Measurements from ENCODE around the gene ADCY5.

The ADCY5 gene

DNA sequence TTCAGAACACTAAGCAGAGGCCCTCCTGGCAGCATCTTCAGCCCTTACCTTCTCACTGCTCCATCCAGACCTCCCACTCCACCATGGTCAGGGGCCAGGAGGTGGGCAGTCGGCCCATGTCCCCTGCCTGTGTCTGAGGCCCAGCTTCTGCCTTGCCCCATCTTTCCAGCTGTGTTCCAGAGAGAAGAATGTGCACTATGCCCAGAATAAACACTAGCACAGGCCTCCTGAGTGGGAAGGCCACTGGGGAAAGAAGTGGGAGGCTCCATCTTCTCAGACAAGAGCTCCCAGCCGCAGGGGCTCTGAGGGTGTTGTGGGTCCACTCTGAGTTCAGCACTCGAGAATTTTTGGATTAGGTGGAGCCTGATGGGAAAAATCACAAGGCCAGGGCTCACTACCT, 44.5 kb downstream of the ADCY5 start:
- DNase-seq = no peak

DNA sequence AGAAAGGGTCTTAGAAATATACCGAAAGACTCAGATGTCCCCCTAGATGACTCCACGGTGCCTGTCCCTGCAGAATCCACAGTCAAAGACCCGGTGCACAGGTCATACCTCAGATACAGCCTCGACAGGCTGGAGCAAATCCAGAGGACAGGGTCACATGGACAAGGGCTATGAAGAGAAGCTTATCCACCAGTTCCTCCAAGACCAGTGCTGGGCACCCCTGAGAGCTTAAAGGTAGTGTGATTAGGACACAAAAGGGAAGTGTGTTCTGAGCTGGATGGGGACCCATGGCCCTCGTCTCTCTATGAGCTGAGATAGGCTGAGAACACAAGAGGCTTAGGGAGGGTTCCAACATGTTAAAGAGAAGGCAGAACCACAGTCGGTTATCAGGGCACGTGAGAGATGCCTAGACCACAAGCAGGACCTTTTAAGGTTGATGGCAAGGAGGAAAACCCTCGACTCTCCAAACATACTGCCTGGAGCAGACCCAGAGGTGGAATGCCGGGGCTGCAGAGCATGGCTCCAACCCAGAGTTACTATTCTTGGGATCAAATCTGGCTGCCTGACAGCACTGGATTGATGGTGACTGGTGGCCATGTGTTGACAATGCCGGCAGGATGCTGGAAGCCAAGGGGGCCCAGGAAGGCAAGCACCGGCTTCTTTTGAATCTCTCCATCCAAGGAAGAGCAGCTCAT, 46.9 kb downstream of the ADCY5 start:
- DNase-seq = no peak

DNA sequence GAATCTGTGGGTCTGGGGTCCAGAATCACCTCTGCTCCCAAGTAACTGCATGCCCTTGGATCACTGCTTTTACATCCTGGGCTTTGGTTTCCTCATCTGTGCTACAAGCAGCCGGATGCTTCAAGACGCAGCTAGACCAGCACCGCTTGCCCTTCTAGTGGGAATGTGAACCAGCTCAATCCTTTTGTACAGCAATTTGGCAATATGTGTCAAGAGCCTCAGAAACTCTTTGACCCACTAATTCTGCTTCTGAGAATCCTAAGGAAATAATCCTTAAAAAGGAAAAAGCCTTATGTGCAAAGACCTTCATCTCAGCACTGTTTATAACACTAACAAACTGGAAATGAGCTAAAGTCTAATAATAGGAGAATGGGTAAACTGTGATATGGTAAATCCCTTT, 48.7 kb downstream of the ADCY5 start:
- DNase-seq = no peak

DNA sequence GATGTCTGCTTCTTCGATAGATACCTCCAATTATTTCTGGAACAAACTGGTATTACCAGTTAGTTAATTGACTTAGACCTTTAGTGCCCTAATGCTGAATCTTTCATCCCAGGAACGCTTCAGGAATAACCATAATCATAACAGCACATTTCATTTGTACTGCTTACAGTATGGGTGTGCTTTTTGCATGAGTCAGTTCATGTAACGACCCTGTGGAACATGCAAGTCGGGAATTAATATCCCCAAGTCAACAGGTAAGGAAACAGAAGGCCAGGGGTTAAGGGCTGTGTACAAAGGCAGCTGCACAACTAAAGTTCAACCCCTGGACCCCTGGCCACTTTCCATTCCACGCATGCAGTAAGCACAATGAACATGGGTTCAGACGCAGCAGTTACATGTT, 49.2 kb downstream of the ADCY5 start:
- DNase-seq = no peak

DNA sequence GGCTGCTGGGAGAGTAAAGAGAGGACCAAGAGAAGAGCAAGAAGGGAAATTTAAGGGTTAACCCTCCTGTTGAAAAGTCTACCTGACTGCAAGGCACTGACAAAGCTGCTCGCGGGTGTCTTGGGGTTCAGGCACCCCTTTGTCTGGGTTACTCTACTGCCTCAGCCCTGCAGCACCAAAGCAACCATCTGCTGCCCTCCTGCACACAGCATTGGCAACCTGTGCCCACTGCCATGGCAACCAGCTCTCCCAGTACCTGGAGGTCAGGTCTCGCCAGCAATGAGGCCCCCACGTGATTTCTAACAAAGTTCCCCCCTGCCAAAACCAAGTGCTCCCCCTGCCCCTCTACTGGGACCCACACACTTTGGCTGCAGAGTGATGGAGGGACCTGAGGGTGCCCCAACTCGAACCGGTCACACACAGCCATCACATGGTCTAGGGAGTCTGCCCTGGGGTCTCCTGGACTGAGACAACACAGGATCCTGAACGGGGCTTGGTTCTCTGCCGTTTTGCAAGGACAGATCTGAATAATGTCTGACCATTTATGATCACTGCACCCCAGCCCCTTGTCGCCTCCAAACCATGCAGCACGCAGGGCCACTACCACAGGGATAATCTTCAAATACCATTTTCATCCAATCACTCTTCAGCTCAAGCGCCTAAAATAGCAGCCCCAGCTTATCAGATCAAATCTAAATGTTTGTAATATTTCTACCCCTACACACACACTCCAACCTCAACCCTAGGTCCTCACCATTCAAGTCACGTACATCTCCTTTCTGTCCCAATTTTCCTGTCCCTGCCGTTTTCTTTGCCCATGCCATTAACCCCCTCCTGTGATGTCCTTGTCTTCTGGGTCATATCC, 50.7 kb downstream of the ADCY5 start:
- DNase-seq = no peak

DNA sequence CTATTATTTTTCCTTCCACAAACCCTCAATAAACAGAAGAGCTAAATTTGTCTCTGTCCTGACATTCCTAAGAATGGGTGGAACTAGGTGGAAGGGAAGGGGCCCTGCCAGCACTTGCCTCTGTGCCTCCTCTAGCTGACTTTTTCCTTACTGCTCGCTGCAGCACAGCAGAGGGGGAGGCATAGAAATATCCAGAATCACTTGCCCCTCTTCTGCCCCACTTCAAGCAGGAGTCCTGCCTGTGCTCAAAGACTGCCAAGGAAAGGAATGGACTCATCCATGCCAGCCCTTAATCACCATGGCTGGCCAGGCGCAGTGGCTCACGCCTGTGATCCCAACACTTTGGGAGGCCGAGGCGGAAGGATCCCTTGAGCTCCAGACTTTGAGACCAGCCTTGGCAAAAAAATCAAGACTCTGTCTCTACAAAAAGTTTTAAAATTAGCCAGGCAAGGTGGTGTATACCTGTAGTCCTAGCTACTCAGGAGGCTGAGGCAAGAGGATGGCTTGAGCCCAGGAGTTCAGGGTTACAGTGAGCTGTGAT, 51.8 kb downstream of the ADCY5 start:
- no peak for DNase-seq

DNA sequence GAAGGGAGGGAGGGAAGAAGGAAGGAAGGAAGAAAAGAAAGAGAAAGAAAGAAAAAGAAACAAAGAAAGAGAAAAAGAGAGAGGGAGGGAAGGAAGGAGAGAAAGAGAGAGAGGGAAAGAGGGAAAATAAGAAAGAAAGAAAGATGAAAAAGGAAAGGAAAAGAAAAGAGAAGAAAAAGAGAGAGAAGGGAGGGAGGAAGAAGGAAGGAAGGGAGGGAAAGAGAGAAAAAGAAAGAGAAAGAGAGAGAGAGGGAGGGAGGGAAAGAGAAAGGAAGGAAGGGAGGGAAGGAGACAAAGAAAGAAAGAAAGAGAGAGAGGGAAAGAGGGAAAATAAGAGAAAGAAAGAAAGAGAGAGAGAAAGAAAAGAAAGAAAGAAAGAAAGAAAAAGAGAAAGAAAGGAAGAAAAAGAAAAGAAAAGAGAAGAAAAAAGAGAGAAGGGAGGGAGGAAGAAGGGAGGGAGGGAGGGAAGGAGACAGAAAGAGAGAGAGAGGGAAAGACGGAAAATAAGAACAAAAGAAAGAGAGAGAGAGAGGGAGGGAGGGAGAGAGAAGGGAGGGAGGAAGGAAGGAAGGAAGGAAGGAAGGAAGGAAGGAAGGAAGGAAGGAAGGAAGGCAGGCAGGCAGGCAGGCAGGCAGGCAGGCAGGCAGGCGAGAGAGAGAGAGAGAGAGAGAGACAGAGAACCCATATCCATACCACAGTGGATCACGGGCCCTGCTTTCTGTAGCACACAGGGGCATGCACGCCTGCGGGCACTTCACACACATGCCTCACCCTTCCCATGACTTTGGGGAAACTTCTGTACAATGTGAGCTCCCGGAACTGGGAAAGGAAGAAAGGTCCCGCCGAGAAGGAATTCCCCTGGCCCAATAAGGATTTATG, 52.5 kb downstream of the ADCY5 start:
- DNase-seq = no peak

DNA sequence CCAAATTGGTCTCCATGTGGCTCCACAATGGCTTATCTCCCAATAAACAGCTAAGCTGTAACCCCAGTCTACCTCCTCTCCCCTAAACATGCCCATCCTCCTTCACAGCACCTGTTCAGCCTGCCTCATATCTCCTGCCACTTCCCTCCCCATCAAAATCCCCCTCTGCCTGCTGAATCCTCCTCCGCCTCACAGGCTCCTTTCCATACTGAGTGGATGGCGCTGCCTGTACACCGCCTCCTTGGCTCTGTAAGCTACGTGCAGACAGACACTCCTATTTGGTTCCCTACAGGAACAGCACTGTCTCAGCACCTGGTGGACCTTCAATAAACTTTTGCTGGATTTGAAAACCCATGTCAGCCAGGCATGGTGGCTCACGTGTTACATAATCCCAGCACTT, 53.7 kb downstream of the ADCY5 start:
- no peak for DNase-seq

DNA sequence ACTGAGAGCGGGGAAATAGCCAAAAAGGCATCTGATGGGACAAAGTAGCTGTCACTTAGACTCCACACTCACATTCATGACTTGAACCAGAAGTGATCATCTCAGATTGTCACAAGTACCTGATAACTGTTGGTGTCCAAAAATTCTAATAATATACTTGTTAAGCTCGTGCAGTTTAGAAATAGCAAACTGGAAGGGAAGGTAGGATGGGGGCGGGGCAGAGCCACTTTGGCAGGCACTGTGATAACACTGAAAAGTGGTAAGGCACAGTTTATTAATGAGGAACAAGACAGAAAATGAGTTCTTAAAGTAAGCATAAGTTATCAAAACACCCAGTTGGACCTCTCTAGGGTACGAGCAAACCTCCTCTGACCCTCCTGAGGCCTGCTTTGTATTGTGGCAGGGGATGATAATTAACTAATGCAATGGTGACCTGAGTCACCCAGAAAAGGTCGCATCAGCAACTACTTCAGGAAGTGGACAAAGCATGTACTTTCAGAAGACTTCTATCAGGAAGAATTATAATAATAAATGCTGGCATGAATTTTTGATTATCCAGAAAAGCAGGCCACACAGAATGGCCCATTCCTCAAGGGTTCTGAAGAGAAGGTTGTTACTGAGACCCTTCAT, 54.4 kb downstream of the ADCY5 start:
- no peak for DNase-seq

DNA sequence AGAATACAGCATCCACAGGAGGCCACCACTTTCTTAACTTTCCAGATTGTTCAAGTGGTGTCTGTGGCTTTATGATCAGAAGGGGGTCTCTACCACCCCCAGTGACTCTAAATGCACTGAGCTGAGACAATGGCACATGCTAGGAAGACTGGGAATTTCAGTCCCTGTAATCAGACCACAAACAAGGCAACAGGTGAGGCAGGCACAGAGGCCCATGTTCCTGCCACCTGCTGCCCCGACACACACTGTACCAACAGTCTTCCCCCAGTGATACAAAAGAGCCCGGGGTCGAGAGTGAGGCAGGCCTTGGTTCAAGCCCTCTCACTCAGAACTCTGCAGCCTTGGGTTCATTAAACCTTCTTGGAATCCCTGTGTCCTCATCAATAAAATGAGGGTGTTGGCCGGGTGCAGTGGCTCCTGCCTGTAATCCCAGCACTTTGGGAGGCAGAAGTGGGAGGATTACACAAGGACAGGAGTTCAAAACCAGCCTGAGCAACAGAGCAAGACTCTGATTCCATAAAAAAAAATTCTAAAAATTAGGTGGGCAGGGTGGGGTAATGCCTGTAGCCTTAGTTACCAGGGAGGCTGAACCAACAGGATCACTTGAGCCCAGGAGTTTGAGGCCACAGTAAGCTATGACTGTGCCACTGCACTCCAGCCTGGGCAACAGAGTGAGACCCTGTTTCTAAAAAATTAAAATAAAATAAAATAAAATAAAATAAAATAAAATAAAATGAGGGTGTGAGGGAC, 55.8 kb downstream of the ADCY5 start:
- DNase-seq = no peak

DNA sequence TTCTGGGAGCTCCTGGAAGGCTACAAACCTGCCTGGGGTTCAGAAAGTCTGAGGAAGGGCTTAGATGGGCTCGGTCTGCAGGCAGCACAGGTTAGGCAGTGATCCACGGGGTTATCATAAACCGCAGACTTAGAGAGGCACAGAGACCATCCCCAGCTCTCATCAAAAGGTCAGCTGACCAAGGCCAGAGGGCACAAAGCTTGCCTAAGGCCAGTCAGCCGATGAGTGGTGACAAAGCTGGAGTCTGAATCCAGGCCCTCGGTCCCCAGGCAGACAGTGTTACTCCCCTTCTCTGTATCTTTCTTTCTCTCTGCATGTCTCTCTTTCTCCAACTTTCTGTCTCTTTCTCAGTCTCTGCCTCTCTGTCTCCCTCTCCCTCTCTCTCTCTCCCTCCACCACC, 56.5 kb downstream of the ADCY5 start:
- DNase-seq = no peak

DNA sequence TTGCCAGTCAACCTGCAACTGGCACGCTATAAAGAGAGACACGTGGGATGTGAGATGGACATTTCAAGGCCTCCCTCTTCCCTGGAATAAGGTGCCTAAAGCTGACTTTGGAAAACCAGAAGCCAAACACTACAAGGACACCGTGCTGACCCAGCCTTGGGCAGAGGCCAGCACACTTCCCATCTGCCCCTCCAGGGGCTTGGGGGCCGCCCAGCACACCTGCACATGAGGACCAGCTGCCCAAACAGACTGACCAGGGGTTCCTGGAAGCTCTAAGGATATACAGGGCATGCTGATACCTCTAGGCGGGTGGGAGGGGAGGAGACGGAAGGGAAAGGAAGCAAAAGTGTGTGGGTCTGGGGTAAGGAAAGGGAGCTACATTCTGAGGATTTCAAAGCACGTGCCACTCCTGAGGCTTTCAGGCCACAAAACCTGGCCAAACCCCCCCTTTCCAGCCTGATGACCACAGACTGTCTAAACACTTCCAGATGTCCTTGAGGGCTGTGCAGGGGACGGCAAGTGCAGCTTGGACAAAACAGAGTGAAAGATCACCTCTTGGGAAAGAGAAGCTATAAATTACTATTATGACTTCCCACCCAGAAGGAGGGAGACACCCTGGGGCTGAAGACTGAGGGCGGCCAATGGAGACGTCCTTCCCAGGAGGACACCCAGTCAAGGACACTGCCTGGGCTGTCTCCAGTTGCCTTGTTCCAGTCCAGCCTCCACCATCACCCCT, 57.9 kb downstream of the ADCY5 start:
- no peak for DNase-seq

DNA sequence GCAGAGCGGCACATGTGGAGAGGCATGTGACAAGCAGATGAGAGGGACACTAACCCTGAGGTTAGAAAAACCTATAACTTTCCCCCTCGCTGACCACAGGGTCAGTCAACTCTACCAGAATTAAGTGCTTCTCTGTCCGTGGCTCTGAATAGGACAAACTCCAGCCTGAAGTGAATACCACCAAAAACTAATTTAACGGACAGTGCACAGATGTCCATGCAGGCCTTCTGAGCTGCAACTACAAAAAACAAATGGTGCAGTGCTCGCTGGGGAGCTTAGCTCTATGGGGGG, 59.3 kb downstream of the ADCY5 start:
- no peak for DNase-seq

DNA sequence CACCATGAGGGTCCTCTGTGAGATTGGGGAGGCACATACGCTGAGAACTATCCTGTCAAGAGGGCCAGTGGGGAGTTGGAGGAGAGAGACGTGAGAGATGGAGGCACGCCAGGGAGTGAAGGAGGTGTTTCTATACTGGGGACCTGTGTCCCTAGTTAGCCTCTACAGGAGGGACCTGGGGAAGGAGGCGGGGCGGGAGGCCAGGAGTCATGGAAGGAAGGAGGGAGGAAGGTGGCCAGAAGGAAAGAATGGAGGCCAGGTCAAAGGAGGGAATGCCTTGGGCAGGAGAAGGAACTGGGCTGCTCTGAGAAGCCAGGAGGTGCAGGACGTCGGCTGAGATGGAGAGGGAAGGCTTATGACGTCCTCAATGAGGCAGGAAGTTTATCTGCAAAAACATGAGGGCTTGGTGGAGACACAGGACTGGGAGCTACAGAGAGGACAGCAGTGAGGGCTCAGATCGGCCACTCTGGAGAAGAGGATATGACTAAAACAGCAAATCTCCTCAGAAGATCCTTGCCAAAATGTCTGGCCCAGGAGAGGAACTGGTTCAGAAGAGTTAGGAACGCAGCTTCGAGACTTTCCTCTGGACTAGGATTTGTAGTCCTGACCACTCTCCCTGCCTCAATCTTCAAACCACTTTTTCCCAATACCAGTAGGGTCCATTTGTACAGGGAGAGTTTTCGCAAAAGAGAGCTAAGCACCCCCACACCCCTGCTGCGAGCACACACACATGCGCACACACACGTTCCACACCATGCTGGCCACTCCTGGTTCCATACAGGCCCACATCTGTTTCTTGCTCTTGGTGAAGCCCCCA, 59.9 kb downstream of the ADCY5 start:
- DNase-seq = no peak

DNA sequence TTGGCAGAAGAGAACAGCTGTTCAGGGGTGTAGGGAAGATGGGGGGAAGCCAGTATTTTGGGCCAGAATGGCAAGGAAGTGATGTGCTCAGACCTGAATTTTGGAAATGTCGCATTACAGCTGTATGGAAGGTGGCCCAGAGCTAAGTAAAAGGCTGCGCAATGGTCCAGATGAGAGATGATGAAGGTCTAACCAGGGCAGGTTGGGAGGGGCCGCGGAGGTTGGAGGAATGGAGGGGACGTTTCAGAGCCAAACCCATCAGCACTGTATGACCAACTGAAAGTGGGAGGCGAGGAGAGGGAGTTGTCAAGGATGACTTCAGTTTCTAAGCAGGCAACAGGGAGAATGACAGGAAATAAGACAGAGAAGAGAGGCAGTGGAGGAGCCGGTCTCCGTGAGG, 60.8 kb downstream of the ADCY5 start:
- DNase-seq = no peak

DNA sequence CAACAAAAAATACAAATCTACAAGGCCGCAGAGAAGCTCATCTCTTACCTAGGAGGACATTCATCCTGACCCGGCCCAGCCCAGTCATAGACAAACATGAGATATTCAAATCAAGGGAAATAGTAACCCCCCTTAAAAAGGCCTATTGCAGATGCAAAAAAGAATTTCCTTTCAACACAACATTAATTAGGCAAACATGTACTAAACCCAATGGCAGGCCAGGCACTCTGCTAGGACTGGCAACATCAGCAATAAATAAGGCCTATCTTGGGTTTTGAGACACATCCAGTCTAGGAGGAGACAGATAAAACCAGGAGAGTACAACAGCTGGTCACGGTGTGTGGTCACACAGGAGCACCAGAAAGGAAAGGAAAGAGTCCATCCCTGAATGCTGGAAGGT, 61.4 kb downstream of the ADCY5 start:
- DNase-seq = no peak

DNA sequence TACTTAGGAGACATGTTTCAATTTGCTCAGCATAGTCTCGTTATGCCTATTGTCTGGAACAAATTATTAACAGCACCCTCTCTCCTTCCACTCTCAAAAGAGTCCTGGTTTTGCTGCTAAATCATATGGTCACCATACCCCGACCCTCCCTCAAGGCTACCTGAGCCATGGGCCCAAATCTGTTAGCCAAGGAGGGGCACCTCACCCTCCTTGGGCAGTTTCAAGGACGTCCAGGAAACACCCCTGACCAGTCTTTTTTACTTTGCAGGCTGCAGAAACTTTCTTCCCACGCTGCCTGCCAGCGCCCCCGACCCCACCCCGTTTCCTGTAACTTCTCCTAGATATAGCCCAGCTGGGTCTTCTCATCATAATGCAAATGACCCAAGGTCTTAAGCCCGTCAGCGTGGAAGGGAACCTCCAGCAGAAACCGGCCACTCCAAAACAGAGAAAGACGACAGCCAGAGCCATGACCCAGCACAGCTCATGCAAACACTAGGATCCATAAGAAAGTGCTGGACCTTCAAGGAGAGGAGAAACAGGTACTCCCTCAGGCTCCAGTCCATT, 62.3 kb downstream of the ADCY5 start:
- DNase-seq = no peak

DNA sequence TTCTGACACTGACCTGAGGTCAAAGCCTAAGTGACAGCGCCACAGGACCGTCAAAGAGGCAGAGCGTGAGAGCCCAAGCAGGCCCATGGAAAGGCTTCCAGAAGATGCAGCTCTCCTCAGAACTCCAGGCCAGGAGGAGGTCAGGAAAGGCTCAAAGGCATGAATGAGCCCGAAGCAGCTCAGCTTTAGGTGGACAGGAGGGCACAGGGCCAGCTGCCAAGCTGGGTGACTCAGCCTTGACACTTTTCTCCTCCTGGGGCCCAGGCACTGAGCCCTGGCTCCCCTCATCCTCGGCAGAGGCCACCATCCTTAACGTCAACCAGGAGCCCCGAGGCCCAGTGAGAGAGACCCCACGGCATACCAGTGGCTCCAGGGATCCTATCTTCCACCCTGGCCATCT, 62.9 kb downstream of the ADCY5 start:
- DNase-seq = no peak

DNA sequence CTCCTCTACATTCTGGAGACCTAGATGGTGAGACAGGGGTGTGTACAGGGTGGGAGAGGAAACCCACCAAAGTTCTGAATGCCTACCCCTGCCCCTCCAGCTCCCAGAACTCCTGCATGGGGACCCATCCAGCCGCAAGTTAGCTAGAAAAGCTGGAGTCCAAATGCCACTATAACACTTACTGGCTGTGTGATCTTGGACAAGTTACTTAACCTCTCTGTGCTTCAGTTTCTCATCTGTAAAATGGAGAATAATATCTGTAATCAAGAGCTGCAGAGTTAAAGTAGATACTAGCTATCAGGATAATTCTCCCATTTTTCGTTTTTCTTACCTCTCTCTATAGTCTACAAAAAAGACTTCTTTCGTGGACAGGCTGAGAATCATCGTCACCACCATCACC, 63.4 kb downstream of the ADCY5 start:
- DNase-seq = no peak

DNA sequence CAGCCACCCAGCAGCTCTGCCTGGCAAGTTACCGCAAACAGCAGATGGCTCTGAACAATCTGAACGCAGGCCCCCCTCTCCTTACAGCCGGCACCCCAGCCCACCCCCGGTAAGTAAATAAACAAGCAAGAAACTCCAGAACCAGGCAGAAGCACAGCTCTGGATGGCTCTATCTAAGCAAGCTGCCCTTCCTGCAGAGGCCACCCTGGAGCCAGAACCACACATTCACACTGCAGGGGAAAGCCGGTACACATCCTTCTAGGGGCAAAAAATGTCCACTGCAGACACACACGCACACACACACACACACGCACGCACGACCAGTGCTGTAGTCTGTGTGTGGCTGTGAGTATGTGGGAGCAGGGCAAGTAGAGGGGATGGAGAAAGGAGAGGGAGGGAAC, 63.9 kb downstream of the ADCY5 start:
- no peak for DNase-seq
